K562 (cell line): ENCODE data around the gene SH3BP5L. TPM values are rescaled to one million over a fixed set of nuclear protein-coding genes. Genes with fewer than 3 reads are reported as not detected.

ENCODE experiments used
- ARID3A ChIP-seq: IDR thresholded peaks from 2 replicates; pipeline ENCODE4 v1.6.1; 2012; ENCODE audit warnings: low read depth, low read length, improper control_type of control experiment, borderline replicate concordance
- ATF7 ChIP-seq: fragments of 450-650 bp; IDR thresholded peaks from 2 replicates; pipeline ENCODE4 v1.7.1; 2014; ENCODE audit warnings: mild to moderate bottlenecking, moderate library complexity
- ETS1 ChIP-seq: conservative IDR thresholded peaks from 2 replicates; pipeline ENCODE4 v1.6.1; 2011; ENCODE audit warnings: low read depth, mild to moderate bottlenecking, low read length; ENCODE audit not compliant: control insufficient read depth
- ETS2 ChIP-seq: IDR thresholded peaks from 2 replicates; pipeline ENCODE4 v1.6.1; 2016; ENCODE audit warnings: borderline replicate concordance, missing genetic modification characterization, mild to moderate bottlenecking, moderate library complexity, missing compliant biosample characterization; ENCODE audit not compliant: poor library complexity, severe bottlenecking
- GABPB1 ChIP-seq: sonication (generic); formaldehyde crosslinking; IDR thresholded peaks from 2 replicates; pipeline ENCODE4 v1.8.0; 2022; ENCODE audit warnings: mild to moderate bottlenecking, missing genetic modification reagents
- KHSRP ChIP-seq: fragments of 450-650 bp; IDR thresholded peaks from 2 replicates; pipeline ENCODE4 v1.6.1; 2017
- MAX ChIP-seq: sonication (generic); formaldehyde crosslinking; IDR thresholded peaks from 2 replicates; pipeline ENCODE4 v1.9.0; 2022; ENCODE audit warnings: mild to moderate bottlenecking, missing genetic modification reagents
- POLR2AphosphoS5 ChIP-seq: IDR thresholded peaks from 2 replicates; pipeline ENCODE4 v1.6.1; 2011; ENCODE audit warnings: mild to moderate bottlenecking, low read depth, low read length, moderate library complexity; ENCODE audit not compliant: control insufficient read depth, insufficient read depth
- PTTG1 ChIP-seq: fragments of 450-650 bp; IDR thresholded peaks from 2 replicates; pipeline ENCODE4 v1.6.1; 2016; ENCODE audit warnings: low read depth, mild to moderate bottlenecking, missing genetic modification characterization, missing compliant biosample characterization
- RBM34 ChIP-seq: fragments of 200-400 bp; formaldehyde crosslinking; IDR thresholded peaks from 2 replicates; pipeline ENCODE4 v1.6.1; 2018; ENCODE audit warnings: low read length, borderline replicate concordance; ENCODE audit not compliant: insufficient read depth
- TBP ChIP-seq: optimal IDR thresholded peaks from 2 replicates; pipeline ENCODE3; 2011; ENCODE audit warnings: low read depth, low read length, improper control_type of control experiment
- TEAD1 ChIP-seq, 2 experiments: fragments of 450-650 bp in 1 of 2; sonication (generic) in 1 of 2; formaldehyde crosslinking; IDR thresholded peaks; 2 replicates each; pipeline versions ENCODE4 v1.4.0 to v1.8.0; 2020 to 2022; ENCODE audit warnings: mild to moderate bottlenecking in 2 of 2, missing genetic modification reagents in 1 of 2
- THAP7 ChIP-seq: fragments of 250-450 bp; sonication (Bioruptor Pico); IDR thresholded peaks from 2 replicates; pipeline ENCODE4 v1.5.0; 2021
- ZNF121 ChIP-seq: sonication (generic); formaldehyde crosslinking; conservative IDR thresholded peaks from 2 replicates; pipeline ENCODE4 v1.8.0; 2022; ENCODE audit warnings: missing genetic modification reagents
- ZNF146 ChIP-seq: IDR thresholded peaks from one replicate; pipeline ENCODE4 v1.6.1; 2018; ENCODE audit warnings: missing compliant biosample characterization; ENCODE audit not compliant: unreplicated experiment
- ZSCAN32 ChIP-seq: fragments of 450-650 bp; formaldehyde crosslinking; IDR thresholded peaks from 2 replicates; pipeline ENCODE4 v1.4.0; 2020; ENCODE audit warnings: mild to moderate bottlenecking, moderate library complexity
- polyA plus RNA-seq, 8 experiments: library from polyadenylated mRNA; depleted of rRNA in 4 of 8; stranded (reverse) in 5 of 8; unstranded in 3 of 8; fragments of >200 nt; fragmentation: Nextera tagmentation in 2 of 8; fragmentation: Illumina TruSeq in 1 of 8; extraction: Ambion mirVana in 2 of 8; extraction: Trizol in 1 of 8; gene quantifications; 2 replicates each; pipeline versions ENCODE4 v1.2.1 to v1.2.3, GENCODE V29; 2011 to 2014; ENCODE audit warnings: inconsistent platforms in 1 of 8, missing spikeins in 1 of 8
- total RNA-seq, 7 experiments: library from RNA; depleted of rRNA in 6 of 7; stranded (reverse); fragments of >200 nt in 6 of 7; fragmentation: Illumina TruSeq in 2 of 7; extraction: Trizol in 2 of 7; gene quantifications; 2 replicates each; pipeline versions ENCODE4 v1.2.1 to v1.2.3, GENCODE V29; 2011 to 2021; ENCODE audit warnings: low replicate concordance in 1 of 7
- TF ChIP-seq, protein P1 (sequence below): sonication (generic); formaldehyde crosslinking; IDR thresholded peaks from 2 replicates; pipeline ENCODE4 v1.5.0; 2020; ENCODE audit warnings: missing genetic modification reagents
- TF ChIP-seq, protein P2 (sequence below), 3 experiments: fragments of 200-800 bp in 1 of 3; fragments of 250-450 bp in 1 of 3; fragments of 450-650 bp in 1 of 3; sonication (Bioruptor Pico) in 1 of 3; sonication (Bioruptor generic) in 1 of 3; formaldehyde crosslinking in 1 of 3; IDR thresholded peaks; 2 replicates each; pipeline versions ENCODE4 v1.6.1 to v1.8.0; 2016 to 2022; ENCODE audit warnings: mild to moderate bottlenecking in 2 of 3, missing genetic modification characterization in 2 of 3, missing compliant biosample characterization in 1 of 3, moderate library complexity in 1 of 3

Gene SH3BP5L
- total and polyA plus RNA-seq, 9 of the 15 experiments (the other 6 are each of a cell fraction or from before 2014, with no cell fraction given), result 1.9 to 26.5 (median 15.8) TPM

DNA sequence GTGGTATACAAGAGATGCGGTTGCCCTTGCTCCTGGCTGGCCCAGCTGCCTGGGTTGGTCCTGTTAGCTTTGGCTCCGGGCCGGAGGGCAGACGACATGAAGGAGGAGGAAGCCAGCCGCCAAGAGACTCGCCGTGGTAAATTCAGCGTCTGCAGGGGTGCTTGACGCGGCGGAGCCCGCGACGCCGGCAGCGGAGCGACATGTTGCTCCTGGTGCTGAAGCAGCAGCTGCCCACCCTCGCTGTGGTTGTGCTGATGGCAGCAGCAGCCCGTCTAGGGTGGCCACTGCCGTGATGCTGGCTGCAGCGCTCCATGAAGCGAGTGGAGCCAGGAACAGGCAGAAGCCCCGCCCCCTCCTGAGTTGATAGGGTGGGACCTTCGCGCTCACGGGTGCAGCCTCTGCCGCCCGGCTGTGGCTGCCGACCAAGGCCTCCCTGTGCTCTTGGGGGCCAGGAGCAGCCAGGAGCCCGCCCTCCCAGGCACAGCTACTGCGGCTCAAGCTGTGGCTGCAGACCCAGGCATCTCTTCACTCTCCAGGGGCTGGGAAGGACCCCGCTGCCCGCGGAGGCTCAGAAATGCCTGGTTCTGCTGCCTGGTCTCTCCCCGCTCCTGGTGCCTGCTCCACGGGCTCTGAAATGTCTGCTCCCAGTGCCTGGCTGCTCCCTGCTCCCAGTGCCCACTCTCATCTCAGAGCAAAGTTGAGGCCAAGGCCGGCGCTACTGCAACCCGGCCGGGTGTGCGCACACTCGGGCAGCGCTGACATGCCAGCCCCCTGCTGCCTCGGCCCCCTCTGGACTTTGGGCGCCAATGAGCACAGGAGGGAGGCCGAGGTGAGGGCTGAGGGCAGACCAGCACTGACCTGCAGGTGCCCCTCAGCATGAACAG, 37.5 kb upstream of the SH3BP5L start (continued):
- peak; percentile 49; the same call in 1 of the 2 replicates for TF ChIP-seq MAX (CRISPR knock-in tag)
- TF ChIP-seq ZSCAN32 (CRISPR knock-in tag), result no peak
- no peak for TF ChIP-seq ETS2 (tag)
- TF ChIP-seq TBP, result no peak
- no peak for TF ChIP-seq ARID3A
- TF ChIP-seq, protein P1, sequence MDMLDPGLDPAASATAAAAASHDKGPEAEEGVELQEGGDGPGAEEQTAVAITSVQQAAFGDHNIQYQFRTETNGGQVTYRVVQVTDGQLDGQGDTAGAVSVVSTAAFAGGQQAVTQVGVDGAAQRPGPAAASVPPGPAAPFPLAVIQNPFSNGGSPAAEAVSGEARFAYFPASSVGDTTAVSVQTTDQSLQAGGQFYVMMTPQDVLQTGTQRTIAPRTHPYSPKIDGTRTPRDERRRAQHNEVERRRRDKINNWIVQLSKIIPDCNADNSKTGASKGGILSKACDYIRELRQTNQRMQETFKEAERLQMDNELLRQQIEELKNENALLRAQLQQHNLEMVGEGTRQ, result no peak
- no peak for TF ChIP-seq ZNF121 (CRISPR knock-in tag)
- TF ChIP-seq, protein P2, sequence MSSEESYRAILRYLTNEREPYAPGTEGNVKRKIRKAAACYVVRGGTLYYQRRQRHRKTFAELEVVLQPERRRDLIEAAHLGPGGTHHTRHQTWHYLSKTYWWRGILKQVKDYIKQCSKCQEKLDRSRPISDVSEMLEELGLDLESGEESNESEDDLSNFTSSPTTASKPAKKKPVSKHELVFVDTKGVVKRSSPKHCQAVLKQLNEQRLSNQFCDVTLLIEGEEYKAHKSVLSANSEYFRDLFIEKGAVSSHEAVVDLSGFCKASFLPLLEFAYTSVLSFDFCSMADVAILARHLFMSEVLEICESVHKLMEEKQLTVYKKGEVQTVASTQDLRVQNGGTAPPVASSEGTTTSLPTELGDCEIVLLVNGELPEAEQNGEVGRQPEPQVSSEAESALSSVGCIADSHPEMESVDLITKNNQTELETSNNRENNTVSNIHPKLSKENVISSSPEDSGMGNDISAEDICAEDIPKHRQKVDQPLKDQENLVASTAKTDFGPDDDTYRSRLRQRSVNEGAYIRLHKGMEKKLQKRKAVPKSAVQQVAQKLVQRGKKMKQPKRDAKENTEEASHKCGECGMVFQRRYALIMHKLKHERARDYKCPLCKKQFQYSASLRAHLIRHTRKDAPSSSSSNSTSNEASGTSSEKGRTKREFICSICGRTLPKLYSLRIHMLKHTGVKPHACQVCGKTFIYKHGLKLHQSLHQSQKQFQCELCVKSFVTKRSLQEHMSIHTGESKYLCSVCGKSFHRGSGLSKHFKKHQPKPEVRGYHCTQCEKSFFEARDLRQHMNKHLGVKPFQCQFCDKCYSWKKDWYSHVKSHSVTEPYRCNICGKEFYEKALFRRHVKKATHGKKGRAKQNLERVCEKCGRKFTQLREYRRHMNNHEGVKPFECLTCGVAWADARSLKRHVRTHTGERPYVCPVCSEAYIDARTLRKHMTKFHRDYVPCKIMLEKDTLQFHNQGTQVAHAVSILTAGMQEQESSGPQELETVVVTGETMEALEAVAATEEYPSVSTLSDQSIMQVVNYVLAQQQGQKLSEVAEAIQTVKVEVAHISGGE (CRISPR knock-in tag; IDR thresholded peaks at IDR 0.05), result no peak
- no peak for TF ChIP-seq PTTG1 (tag)
- no peak for TF ChIP-seq TEAD1 (CRISPR knock-in tag; IDR thresholded peaks at IDR 0.05)
- no peak for TF ChIP-seq THAP7 (CRISPR knock-in tag)
- TF ChIP-seq ATF7, result peak; percentile 33; the same call in 1 of the 2 replicates
- TF ChIP-seq KHSRP, result no peak
- no peak for TF ChIP-seq RBM34
- no peak for TF ChIP-seq POLR2AphosphoS5
- TF ChIP-seq ETS1, result no peak
- peak; percentile 57; the same call in 1 of the 2 replicates for TF ChIP-seq GABPB1 (CRISPR knock-in tag)
- TF ChIP-seq ZNF146, result no peak
